Ramos (cell line): ENCODE results near the gene DIS3L2.
"Not testable (repeated sequence)": the region's sequence is repeated elsewhere in the genome, so short reads cannot be mapped to it uniquely, and the experiment has no call there.

Experiments used
- in situ Hi-C: fragments of 300-500 bp; cut with MboI; formaldehyde crosslinking; loops from one replicate; pipeline ENCODE4 v1.14.3; 2022; ENCODE audit warnings: low sequenced_read_pairs; ENCODE audit not compliant: unreplicated experiment

DIS3L2 gene

DNA sequence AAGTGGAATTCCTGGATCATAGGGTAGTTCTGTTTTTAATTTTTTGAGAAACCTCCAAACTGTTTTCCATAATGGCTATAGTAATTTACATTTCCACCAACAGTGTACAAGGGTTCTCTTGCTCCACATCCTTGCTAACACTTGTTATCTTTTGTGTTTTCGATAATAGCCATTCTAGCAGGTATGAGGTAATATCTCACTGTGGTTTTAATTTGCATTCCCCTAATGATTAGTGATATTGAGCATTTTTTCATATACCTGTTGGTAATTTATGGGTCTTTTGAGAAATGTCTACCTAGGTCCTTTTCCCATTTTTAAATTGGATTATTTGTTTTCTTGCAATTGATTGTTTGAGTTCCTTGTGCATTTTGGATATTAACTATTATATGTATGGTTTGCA is 39.6 kb downstream of the DIS3L2 start:
- in situ Hi-C loops: no loop called here

DNA sequence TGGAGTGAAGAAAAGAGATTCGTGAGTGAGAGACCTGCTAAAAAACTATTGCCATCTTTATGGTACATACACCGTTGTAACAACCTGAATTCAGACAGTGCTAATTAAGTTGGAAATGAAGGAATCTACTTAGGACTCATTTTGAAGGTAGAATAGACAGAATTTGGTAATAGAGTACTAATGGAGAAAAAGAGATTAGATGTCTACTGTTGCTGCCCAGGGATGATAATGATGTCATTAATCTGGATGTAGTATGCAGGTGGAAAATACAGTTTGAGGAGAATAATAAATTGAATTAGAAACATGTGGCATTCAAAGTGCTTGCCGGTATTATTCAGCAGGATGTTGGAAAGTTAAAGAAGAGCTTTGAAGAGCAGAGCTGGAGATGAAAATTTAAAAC is 44.7 kb downstream of the DIS3L2 start:
- in situ Hi-C loops: no loop called here

DNA sequence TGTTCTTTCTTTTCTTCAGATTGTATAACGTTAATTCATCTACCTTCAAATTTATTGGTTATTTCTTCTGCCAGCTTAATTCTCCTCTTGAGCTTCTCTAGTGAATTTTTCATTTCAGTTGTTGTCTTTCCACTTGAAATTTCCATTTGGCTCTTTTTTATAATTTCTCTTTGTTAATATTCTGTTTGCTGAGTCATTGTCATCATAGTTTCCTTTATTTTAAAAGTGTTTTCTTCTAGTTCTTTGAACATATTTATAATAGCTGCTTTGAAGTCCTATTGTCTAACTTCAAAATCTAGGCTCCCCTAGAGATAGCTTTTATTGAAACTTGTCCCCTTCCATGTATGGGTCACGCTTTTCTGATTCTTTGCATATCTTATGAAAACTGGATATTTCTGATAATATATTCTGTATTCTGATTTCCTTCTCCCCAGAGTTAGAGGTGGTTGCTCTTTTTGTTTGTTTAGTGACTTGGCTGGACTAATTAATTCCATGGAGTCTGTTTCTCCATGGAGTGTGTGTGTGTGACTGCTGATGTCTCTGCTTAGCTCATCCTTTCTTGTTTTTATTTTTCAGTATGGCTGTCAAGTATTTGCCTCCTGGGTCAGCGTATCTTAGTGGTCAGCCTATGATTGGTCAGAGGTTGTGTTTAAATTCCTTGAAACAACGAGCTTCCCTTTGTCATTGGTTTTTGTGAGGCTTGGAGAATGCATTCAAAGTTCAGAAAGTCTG is 47.6 kb downstream of the DIS3L2 start:
- in situ Hi-C loops: no loop called here

DNA sequence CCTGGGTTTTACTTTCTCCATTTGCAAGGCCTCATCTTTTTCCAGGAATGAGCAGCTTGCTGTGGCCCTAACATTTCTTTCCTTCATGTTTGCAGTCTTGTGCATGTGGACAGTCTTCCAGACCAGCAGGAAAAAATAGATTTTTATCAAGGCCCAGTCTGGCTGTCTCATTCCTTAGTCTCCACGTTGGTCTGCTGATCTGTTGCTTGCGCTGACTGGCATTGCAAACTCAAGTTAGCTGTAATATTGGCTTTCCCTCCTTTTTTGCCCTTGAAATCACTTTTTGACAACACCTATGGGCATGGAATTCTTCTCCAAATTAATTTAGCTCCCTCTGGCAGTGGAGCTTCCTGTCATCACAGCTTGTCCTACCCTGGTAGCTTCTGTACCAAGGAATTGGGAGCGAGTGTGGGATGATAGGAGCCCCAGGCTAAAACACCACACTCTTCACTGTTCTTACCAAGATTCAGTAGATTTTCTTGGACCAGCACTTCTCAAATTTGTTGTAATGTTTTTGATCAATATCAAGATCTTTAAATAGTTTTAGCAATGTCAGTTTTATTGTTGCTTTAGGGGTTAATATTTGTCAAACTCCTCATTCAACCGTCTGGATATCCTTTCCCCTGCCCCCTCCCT is 48.2 kb downstream of the DIS3L2 start:
- in situ Hi-C loops: no loop called here

DNA sequence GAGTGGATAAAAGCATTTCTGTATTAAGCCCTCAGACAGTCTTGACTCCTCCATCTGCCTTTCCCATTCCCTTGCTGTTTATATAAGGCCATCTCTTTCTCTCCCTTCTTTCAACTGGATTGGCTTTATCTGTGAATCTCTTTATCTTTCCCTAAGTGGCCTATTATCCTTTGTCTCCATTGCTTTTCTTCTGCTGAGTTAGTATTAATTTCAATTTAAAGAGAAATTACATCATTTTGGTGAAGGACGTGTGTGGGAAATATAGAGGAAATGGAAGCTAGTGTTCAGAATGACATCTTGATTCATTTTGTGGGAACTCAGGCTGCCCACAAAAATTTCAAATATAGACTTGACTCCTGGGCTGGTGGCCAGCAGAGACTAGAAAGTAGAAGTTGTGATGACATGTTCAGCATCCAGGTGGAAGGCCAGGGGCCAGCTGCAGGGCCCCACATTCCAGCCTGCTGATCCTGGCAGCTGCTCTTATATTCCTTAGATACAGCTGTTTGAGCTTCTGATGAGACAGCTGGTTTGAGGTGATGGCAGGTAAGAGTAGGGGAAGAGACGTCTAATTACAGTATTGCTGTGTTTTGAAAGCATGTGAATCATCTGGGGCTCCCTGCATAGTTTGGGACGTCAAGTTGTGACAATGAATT is 52.3 kb downstream of the DIS3L2 start:
- in situ Hi-C loops: no loop called here

DNA sequence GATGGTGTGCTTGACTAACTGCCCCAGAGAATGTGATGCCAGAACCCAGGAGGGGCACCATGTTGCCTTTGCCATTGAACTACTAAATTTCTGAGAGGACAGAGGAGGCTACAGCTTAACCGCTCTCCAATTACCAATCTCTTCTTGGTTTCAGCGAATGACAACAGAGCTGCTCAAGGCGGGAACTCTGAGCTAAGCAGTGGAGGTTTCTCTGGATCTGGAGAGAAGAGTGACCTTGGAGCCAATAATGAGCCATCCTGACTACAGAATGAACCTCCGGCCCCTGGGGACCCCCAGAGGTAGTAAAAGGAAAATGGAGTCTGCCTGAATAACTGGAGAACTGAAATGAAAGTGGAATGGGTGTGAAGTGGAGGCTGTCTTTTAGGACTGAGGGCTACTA is 53.2 kb downstream of the DIS3L2 start:
- in situ Hi-C loops: no loop called here

DNA sequence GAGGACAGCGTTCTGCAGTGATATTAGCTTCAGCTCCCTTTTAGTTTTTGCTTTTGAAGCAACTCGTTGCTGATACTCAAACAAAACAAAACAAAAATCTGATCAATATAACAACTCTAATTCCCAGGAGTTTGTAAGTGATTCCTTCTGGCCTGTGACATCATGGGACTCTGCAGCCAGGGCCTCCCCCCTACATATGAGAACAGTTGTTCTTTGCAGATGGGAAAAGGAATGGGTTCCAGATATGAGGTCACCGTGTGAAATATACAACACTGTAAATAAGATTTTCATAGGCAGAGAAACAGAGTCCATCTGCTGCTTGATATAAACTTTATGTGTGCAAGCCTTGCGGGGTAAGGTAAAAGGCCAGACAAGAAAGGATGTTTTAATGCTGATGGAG is 56.7 kb downstream of the DIS3L2 start:
- in situ Hi-C loops: no loop called here

DNA sequence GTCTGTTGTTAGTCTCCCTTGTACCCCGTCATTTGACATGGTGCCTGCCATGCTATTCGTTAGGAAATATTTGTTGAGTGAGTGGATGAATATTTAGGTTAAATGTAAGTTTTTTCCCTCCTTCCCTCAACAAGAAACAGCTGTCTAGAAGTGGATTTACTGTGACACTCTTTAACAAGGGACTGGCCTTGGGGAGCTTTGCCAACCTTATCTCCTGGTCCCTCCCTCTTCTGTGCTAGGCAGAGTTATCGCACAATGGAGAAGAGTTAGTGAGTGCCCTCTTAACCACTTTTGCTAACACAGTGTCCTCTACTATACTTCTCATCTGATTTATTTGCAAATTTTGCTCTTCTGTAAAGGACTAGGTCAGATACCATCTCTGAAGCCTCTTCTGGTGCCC is 61.2 kb downstream of the DIS3L2 start:
- in situ Hi-C loops: no loop called here

DNA sequence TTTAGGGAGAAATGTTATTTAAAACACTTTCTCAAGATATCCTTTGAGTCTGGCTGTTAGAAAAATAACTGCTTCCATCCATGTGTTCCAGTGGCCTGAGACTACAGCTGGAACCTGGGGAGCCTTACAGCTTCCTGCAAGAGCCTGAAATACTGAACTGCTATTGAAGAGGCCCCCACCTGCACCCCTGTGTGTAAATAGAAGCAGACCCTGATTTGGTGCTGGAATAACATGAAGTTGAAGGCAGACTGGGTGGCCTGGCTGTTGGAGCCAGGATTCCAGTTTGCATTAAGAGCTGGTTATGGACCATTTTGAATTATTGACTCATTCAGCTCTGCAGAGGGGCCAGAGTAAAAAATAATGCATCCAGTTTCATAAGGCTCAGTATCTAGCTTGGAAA is 61.9 kb downstream of the DIS3L2 start:
- in situ Hi-C loops: no loop called here

DNA sequence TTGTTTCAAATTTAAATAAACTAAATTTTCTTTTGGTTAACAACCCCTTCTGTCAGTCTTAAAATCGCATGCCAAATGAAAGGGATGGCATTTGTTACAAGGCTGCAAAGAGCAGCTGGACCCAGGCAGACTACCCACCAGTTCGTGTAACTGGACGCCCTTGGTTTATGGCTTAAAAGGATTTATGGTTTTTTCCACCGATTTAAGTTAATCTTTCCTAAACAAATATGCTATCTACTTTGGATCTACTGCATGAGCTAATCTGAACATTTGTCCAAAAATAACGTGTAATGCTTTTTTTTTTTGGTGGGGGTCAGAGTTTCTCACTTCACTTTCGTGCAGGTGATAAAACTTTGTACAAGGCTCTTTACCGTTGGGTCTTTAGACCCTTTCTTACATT is 62.9 kb downstream of the DIS3L2 start:
- in situ Hi-C loops: no loop called here

DNA sequence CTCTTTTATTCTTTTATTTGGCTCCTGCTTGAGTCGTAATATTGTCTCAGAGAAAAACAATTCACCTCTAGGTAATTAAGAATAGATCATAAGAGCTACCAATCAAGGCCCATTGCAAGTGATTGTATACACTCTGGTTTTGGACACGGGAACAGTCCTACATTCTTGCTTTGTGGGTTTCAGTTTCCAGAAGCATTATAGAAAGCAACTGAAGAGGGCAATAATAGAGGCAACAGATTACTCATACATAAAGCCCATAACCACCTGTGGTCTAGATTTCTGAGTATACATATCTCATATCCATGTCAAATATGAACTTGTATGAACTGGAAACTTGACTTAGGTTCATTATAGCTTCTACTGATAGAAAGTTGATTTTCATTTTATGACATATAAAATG is 65.4 kb downstream of the DIS3L2 start:
- in situ Hi-C loops: no loop called here

DNA sequence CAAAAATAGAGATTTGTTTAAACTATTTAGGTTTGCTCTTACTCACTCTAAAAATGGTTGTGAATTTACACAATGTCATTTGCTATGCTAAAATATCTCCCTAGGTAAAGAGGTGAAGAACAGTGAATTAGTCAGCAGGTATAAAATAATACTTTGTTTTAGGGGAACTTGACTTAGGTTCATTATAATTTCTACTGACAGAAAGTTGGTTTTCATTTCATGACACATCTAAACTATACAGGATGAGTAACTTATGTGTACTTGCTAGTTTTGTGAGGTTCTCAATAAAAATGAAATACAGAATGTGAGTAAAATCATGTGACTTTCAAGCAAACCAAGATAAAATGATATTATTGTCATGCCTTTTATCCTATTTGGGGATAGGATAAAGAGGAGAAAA is 66.0 kb downstream of the DIS3L2 start:
- in situ Hi-C loops: no loop called here

DNA sequence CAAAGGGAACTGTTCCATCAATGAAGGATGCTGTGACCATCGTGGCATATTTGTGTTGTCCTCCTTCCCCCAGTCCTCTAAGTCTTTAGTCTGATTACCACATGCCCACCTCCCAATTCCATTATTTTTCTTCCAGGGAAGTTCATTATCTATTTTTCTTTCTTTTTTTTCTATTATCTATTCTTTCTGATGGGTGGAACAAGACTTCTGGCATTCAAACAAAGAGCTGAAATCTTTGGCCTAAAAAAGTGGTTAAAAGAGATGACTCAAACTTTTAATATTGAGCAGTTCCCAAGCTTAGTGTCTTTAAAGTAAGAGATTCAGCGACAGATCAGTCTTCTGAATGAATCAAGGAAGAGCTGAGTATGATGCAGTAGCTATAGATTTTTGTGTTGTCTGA is 66.6 kb downstream of the DIS3L2 start:
- in situ Hi-C loops: no loop called here

DNA sequence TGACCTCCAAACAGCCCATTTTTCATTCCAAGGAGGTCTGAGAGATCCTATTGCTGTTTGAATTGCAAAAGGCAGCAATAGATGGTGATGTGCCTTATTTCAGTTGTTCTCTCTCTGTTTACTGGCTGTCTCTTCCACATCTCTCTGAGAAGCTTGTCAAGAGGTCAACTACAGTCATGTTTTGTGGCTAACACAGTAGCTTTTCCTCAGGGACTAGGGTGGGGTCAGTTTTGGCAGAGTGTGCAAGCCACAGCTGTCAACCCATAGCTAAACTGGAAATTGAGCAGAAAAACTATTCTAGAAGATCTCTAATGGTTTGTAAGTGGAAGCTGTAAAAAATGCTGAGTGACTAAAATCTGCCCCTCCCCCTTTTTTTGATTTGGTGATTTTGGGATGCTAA is 67.1 kb downstream of the DIS3L2 start:
- in situ Hi-C loops: no loop called here

DNA sequence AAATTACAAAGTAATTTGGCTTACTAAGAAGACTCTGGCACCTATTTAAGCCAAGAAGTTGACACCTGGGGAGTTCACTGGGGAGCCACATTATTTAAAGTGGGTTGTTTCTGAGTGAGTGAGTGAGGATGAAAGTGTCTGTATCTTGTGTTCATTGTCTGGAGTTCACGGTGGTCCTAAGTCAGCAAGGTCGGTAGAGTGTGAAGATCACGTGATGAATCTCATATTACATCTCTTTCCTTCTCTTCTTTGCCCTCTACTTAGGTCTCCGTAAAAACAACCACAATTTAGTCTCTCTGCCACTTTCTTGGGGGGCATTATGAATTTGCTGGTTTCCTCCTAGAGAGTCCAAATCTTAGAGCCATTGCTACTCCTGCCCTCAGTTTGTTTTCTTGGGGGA is 67.8 kb downstream of the DIS3L2 start:
- in situ Hi-C loops: no loop called here

DNA sequence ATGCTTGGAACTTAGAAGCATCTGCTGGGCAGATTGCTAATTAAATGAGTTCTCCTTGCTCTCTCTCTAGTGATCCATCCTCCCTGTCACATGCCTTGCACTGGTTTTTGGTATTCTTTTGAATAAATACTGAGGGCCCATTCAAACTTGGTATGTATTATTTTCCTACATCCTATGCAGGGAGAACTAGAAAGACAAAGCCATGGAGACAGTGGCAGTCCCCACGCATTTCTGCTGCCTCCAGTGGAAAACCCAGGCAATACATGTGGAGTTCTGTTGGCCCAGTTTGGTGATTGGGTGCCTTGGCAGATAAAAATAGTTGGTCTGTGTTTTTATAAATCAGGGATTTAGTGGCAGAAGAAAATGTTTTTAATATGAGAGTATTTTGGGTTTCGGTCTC is 68.7 kb downstream of the DIS3L2 start:
- in situ Hi-C loops: no loop called here

DNA sequence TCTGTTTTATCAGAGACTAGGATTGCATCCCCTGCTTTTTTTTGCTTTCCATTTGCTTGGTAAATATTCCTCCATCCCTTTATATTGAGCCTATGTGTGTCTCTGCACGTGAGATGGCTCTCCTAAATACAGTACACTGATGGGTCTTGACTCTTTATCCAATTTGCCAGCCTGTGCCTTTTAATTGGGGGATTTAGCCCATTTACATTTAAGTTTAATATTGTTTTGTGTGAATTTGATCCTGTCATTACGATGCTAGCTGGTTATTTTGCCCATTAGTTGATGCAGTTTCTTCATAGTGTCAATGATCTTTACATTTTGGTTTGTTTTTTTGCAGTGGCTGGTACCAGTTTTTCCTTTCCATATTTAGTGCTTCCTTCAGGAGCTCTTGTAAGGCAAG is 73.8 kb downstream of the DIS3L2 start:
- in situ Hi-C loops: not testable (repeated sequence)

DNA sequence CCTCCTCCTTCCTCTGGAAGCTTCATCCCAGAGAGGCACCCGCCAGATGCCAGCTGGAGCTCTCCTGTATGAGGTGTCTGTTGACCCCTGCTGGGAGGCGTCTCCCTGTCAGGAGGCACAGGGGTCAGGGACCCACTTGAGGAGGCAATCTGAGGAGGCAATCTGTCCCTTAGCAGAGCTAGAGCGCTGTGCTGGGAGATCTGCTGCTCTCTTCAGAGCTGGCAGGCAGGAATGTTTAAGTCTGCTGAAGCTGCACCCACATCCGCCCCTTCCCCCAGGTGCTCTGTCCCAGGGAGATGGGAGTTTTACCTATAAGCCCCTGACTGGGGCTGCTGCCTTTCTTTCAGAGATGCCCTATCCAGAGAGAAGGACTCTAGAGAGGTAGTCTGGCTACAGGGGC is 75.4 kb downstream of the DIS3L2 start:
- in situ Hi-C loops: not testable (repeated sequence)

DNA sequence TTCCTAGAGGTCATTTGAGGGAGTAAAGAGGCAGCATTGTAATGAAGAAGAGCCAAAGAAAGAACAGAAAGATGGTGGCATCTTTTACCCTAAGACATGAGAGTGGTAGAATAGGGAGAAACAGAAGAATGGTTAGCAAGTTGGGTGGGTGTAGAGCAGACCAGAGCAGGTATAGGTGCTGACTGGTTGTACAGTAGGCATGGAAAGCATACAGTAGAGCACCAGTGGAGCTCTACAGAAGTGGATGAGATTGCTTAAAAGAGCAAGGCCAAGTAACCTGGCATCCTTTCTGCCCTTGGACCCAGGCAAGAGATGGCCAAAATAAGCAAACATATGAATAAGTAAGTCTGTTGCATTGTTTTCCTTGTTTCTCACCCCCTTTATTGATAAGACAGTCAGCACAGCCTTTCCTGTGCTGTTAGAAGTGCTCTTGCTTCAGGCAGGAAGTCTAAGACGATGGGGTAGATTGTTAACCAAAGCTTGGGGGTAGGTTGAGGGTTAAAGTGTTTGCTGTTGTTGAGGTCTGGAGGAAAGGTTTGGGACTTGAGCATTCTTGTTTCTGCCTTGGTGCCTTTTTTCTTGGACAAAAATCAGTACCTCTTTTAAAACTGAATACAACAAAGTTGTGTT is 76.9 kb downstream of the DIS3L2 start:
- in situ Hi-C loops: no loop called here

DNA sequence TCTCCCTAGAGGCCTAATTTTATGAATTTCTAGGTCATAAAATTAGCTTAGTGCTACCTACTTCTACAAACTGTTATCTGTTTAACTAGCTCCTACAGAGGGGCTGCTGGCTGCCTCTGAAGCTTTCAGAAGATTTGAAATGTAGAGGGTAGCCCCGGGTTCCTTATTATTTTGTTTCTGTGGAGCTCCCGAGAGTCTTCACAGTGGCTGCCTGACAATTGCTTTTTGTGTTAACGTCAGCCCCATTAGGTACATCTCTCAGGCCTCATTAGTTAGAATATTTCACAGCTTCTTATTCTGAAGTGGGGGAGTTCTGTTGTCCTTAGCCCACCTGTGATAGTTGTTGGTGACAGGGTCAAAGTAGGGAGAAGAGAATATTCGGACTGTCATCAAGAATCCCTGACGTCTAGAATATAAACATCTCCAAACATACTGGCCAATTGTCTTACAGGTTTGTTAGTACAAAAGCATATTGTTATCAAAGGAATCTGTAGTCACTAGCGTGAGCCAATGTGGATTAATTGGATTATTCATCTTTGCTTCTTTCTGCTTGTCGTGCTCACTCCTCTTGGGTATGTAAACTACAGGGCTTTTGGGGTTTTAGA is 77.5 kb downstream of the DIS3L2 start:
- in situ Hi-C loops: no loop called here
